Neural progenitor cell (in vitro differentiated cells): Measurements from ENCODE around the gene HIC1. TPM values are rescaled to one million over a fixed set of nuclear protein-coding genes. Genes with fewer than 3 reads are reported as not detected.

ENCODE experiments used
- DNase-seq: peaks from one replicate; pipeline ENCODE4 v3.0.0-alpha.2; 2016; ENCODE audit warnings: low spot score
- H2AFZ ChIP-seq: fragments of 200-600 bp; sonication (generic); replicated peaks from 2 replicates; pipeline ENCODE4 v1.6.1; 2016; ENCODE audit warnings: antibody characterized with exemption
- H3F3A ChIP-seq: fragments of 200-600 bp; sonication (generic); 2 replicates; pipeline ENCODE4 v1.6.1; 2016; ENCODE audit warnings: antibody characterized with exemption, low read depth
- H3K27ac ChIP-seq: fragments of 200-600 bp; sonication (generic); 2 replicates; pipeline ENCODE4 v1.5.1; 2016; ENCODE audit warnings: mild to moderate bottlenecking
- H3K27me3 ChIP-seq: fragments of 200-600 bp; sonication (generic); 2 replicates; pipeline ENCODE4 v1.6.1; 2016; ENCODE audit warnings: mild to moderate bottlenecking, moderate library complexity
- H3K36me3 ChIP-seq: fragments of 200-600 bp; sonication (generic); 2 replicates; pipeline ENCODE4 v1.5.1; 2016
- H3K4me1 ChIP-seq: fragments of 200-600 bp; sonication (generic); 2 replicates; pipeline ENCODE4 v1.6.1; 2016; ENCODE audit warnings: mixed run types
- H3K4me2 ChIP-seq: fragments of 200-600 bp; sonication (generic); 2 replicates; pipeline ENCODE4 v1.6.1; 2016
- H3K4me3 ChIP-seq: fragments of 200-600 bp; sonication (generic); 2 replicates; pipeline ENCODE4 v1.5.1; 2016
- H3K79me2 ChIP-seq: fragments of 200-600 bp; sonication (generic); 2 replicates; pipeline ENCODE4 v1.6.1; 2016; ENCODE audit warnings: low read depth
- H3K9ac ChIP-seq: fragments of 200-600 bp; sonication (generic); 2 replicates; pipeline ENCODE4 v1.6.1; 2016
- H3K9me3 ChIP-seq: fragments of 200-600 bp; sonication (generic); 2 replicates; pipeline ENCODE4 v1.5.1; 2016; ENCODE audit warnings: low read depth
- H4K20me1 ChIP-seq: fragments of 200-600 bp; sonication (generic); 2 replicates; pipeline ENCODE4 v1.6.1; 2016; ENCODE audit warnings: low read depth
- H3K27ac Mint-ChIP-seq: 3 replicates; pipeline ENCODE4 v1.8.0; 2021; ENCODE audit warnings: mixed read lengths
- H3K27me3 Mint-ChIP-seq: 2 replicates; pipeline ENCODE4 v1.8.0; 2022; ENCODE audit warnings: low read depth, mild to moderate bottlenecking, inconsistent platforms, moderate library complexity, mixed read lengths; ENCODE audit not compliant: insufficient read depth
- H3K36me3 Mint-ChIP-seq: 3 replicates; pipeline ENCODE4 v1.8.0; 2021; ENCODE audit warnings: mixed read lengths
- H3K4me1 Mint-ChIP-seq: 3 replicates; pipeline ENCODE4 v1.8.0; 2021; ENCODE audit warnings: mixed read lengths
- H3K4me3 Mint-ChIP-seq: 3 replicates; pipeline ENCODE4 v1.8.0; 2021; ENCODE audit warnings: mild to moderate bottlenecking, moderate library complexity, mixed read lengths
- H3K9me3 Mint-ChIP-seq: 3 replicates; pipeline ENCODE4 v1.8.0; 2020; ENCODE audit warnings: mixed read lengths
- CTCF ChIP-seq: fragments of 200-600 bp; sonication (generic); IDR thresholded peaks from 2 replicates; pipeline ENCODE4 v1.5.1; 2017; ENCODE audit warnings: antibody characterized with exemption, mild to moderate bottlenecking
- EZH2 ChIP-seq: fragments of 200-600 bp; sonication (generic); IDR thresholded peaks from 2 replicates; pipeline ENCODE4 v1.6.1; 2017; ENCODE audit warnings: antibody characterized with exemption, mild to moderate bottlenecking, moderate library complexity
- EZH2phosphoT487 ChIP-seq: fragments of 200-600 bp; sonication (generic); IDR thresholded peaks from 2 replicates; pipeline ENCODE4 v1.6.1; 2017; ENCODE audit warnings: antibody characterized with exemption
- total RNA-seq: library from RNA; depleted of rRNA; stranded (reverse); fragments of >200 nt; gene quantifications from 2 replicates; pipeline ENCODE4 v1.2.3, GENCODE V29; 2015; ENCODE audit warnings: low replicate concordance

The HIC1 gene
- total RNA-seq, 1 donor from 2014 or later, result not detected

- H3K9me3 Mint-ChIP-seq, result no peaks in the 10 kb centered on the region
- H3K27me3 Mint-ChIP-seq, result peaks cover 3% of the 10 kb centered on the region
- no peaks in the 10 kb centered on the region for H3F3A ChIP-seq
- DNase-seq, result no peak
- H3K27ac ChIP-seq, result no peak overlapping the region
- H3K4me1 ChIP-seq, result no peaks in the 10 kb centered on the region
- H3K9me3 ChIP-seq, result no peaks in the 10 kb centered on the region
- peaks cover 10% of the 10 kb centered on the region for H3K4me1 Mint-ChIP-seq
- peaks cover 30% of the 10 kb centered on the region for H3K36me3 Mint-ChIP-seq
- no peak overlapping the region for H3K27ac Mint-ChIP-seq
- TF ChIP-seq EZH2phosphoT487 (no peak), CTCF (no peak), EZH2 (no peak)
- H3K9ac ChIP-seq, result no peak overlapping the region
- H3K27me3 ChIP-seq, result no peaks in the 10 kb centered on the region
- no peak overlapping the region for H3K4me2 ChIP-seq
- no peak overlapping the region for H2AFZ ChIP-seq
- H3K4me3 ChIP-seq, result no peak overlapping the region
- peak overlapping the region; percentile 28 for H3K4me3 Mint-ChIP-seq
- H3K79me2 ChIP-seq, result no peaks in the 10 kb centered on the region
- peaks cover 4% of the 10 kb centered on the region for H4K20me1 ChIP-seq
- H3K36me3 ChIP-seq, result no peaks in the 10 kb centered on the region
Observed at GRCh38 chr17:2081564-2081963, 26.7 kb downstream of the HIC1 start.

- H3K9me3 Mint-ChIP-seq, result no peaks in the 10 kb centered on the region
- no peaks in the 10 kb centered on the region for H3K9me3 ChIP-seq
- peak overlapping the region; percentile 28 for H3K4me3 Mint-ChIP-seq
- H2AFZ ChIP-seq, result no peak overlapping the region
- H3K4me1 Mint-ChIP-seq, result peaks cover 10% of the 10 kb centered on the region
- H3F3A ChIP-seq, result no peaks in the 10 kb centered on the region
- no peaks in the 10 kb centered on the region for H3K79me2 ChIP-seq
- TF ChIP-seq EZH2 (no peak), EZH2phosphoT487 (no peak), CTCF (no peak)
- H3K27ac ChIP-seq, result no peak overlapping the region
- peaks cover 3% of the 10 kb centered on the region for H4K20me1 ChIP-seq
- H3K9ac ChIP-seq, result no peak overlapping the region
- H3K4me2 ChIP-seq, result no peak overlapping the region
- H3K4me3 ChIP-seq, result no peak overlapping the region
- no peaks in the 10 kb centered on the region for H3K27me3 ChIP-seq
- H3K27me3 Mint-ChIP-seq, result peaks cover 3% of the 10 kb centered on the region
- no peaks in the 10 kb centered on the region for H3K4me1 ChIP-seq
- no peak overlapping the region for H3K27ac Mint-ChIP-seq
- H3K36me3 ChIP-seq, result no peaks in the 10 kb centered on the region
- no peak for DNase-seq
- H3K36me3 Mint-ChIP-seq, result peaks cover 30% of the 10 kb centered on the region
Observed at GRCh38 chr17:2082003-2082781, 27.3 kb downstream of the HIC1 start.

GRCh38 chr17:2083613-2084035 is 28.7 kb downstream of the HIC1 start:
- peaks cover 19% of the 10 kb centered on the region for H3K4me1 Mint-ChIP-seq

More at GRCh38 chr17:2083613-2084035, 28.7 kb downstream of the HIC1 start:
- Histone ChIP-seq H3K36me3 (no peaks in the 10 kb centered on the region), H3K4me2 (no peak overlapping the region), H4K20me1 (peaks cover 3% of the 10 kb centered on the region), H3F3A (no peaks in the 10 kb centered on the region), H3K79me2 (no peaks in the 10 kb centered on the region), H3K4me3 (no peak overlapping the region), H3K4me1 (no peaks in the 10 kb centered on the region), H3K27ac (no peak overlapping the region), H3K27me3 (no peaks in the 10 kb centered on the region), H3K9ac (no peak overlapping the region), H3K9me3 (no peaks in the 10 kb centered on the region), H2AFZ (no peak overlapping the region)
- Mint-ChIP-seq H3K27me3 (peaks cover 3% of the 10 kb centered on the region), H3K9me3 (no peaks in the 10 kb centered on the region), H3K4me3 (no peak overlapping the region), H3K36me3 (peaks cover 30% of the 10 kb centered on the region), H3K27ac (no peak overlapping the region)
- DNase-seq, result no peak
- TF ChIP-seq EZH2 (no peak), CTCF (no peak), EZH2phosphoT487 (no peak)
